ENCODE data around the gene UST. TPM values are rescaled to one million over a fixed set of nuclear protein-coding genes. Genes with fewer than 3 reads are reported as not detected.

The UST gene
- total RNA-seq, 1 donor from 2014 or later = 23.2 TPM

DNA sequence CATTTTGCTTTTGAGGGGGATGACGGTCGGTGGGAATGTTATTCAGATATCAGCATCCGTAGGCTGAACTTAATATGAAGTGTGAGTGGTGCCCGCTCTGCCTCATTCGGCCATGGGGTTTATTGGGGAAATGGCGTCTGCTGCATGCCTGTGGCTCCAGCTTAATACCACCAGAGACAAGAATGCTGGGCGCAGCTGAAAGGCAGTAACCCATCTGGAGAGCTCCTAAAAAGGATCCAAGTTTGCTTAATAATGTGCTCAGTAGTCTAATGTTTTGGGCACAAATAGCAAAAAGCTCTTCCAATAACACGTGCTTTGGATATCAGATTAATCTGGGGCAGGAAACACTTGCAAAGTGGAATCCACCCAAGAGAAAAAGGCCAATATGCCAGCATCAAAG is 297.7 kb downstream of the UST start:
- no peak overlapping the region for H3K4me3 Mint-ChIP-seq (ENCODE audit: unreplicated experiment)
- TF ChIP-seq, protein P1, sequence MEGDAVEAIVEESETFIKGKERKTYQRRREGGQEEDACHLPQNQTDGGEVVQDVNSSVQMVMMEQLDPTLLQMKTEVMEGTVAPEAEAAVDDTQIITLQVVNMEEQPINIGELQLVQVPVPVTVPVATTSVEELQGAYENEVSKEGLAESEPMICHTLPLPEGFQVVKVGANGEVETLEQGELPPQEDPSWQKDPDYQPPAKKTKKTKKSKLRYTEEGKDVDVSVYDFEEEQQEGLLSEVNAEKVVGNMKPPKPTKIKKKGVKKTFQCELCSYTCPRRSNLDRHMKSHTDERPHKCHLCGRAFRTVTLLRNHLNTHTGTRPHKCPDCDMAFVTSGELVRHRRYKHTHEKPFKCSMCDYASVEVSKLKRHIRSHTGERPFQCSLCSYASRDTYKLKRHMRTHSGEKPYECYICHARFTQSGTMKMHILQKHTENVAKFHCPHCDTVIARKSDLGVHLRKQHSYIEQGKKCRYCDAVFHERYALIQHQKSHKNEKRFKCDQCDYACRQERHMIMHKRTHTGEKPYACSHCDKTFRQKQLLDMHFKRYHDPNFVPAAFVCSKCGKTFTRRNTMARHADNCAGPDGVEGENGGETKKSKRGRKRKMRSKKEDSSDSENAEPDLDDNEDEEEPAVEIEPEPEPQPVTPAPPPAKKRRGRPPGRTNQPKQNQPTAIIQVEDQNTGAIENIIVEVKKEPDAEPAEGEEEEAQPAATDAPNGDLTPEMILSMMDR (IDR thresholded peaks at IDR 0.05; ENCODE audit: unreplicated experiment) = no peak
- H3K4me1 Mint-ChIP-seq (ENCODE audit: unreplicated experiment) = peaks cover 6% of the 10 kb centered on the region
- peaks cover 5% of the 10 kb centered on the region for H3K36me3 Mint-ChIP-seq (ENCODE audit: low read depth, unreplicated experiment)
- H3K27ac Mint-ChIP-seq (ENCODE audit: unreplicated experiment) = no peak overlapping the region
- DNase-seq (ENCODE audit: low spot score) = no peak
- H3K9me3 Mint-ChIP-seq (ENCODE audit: unreplicated experiment) = no peaks in the 10 kb centered on the region
- peaks cover 4% of the 10 kb centered on the region for H3K27me3 Mint-ChIP-seq (ENCODE audit: unreplicated experiment)

DNA sequence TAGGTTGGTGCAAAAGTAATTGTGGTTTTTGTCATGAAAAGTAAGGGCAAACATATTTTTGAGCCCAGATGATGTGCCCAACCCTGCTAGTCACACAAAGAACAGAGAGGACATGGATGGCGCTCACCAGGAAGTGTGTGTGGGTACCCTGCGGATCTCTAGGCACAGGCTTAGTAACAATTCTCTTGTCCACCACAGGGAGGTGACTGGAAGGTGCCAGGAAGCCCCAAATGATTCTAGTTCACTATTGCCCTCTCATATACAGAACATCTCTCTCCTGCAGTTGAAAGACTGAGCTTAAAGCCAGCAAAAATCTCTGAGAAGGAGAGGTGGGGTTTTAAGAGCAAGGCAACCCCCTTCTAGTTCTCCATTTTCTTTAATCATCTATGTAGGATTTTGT is 298.6 kb downstream of the UST start:
- no peak for DNase-seq (ENCODE audit: low spot score)
- Mint-ChIP-seq H3K27me3 (ENCODE audit: unreplicated experiment) (peaks cover 4% of the 10 kb centered on the region), H3K4me1 (ENCODE audit: unreplicated experiment) (peaks cover 6% of the 10 kb centered on the region), H3K9me3 (ENCODE audit: unreplicated experiment) (no peaks in the 10 kb centered on the region), H3K36me3 (ENCODE audit: low read depth, unreplicated experiment) (peaks cover 5% of the 10 kb centered on the region), H3K27ac (ENCODE audit: unreplicated experiment) (no peak overlapping the region), H3K4me3 (ENCODE audit: unreplicated experiment) (no peak overlapping the region)
- TF ChIP-seq, protein P1 (IDR thresholded peaks at IDR 0.05; ENCODE audit: unreplicated experiment) = no peak

DNA sequence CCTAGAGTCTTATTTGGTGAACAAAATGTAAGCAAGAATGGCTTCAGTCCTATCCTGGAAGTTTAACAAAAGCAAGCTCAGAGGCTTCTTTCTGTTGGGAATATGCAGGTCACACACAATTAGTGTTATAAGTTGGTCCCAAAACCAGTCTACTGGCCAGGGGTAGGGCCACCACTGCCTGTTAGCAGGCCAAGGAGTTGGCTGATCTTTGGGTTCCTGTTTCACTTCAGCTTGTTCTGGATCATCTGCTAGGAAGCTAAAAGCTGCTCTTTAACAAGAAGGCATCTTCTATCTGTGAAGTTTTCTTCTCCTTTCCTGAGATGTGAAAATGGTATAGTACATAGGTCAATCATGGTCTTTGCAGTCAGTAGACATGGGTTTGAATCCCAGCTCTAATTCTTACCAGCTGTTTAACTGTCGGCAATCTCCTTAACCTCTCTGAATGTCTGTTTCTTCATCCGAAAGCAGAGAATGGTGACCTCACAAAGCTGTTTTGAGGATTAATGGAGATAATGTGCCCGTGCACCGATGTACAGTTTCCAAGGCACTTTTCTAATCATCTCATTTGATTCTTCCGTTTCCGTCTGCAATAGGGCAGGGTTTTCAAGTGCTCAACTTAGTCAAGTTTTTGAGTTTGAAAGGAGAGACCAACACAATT is 299.5 kb downstream of the UST start:
- H3K36me3 Mint-ChIP-seq (ENCODE audit: low read depth, unreplicated experiment) = peaks cover 5% of the 10 kb centered on the region
- H3K27ac Mint-ChIP-seq (ENCODE audit: unreplicated experiment) = no peak overlapping the region
- TF ChIP-seq, protein P1 (IDR thresholded peaks at IDR 0.05; ENCODE audit: unreplicated experiment) = no peak
- DNase-seq (ENCODE audit: low spot score) = no peak
- no peak overlapping the region for H3K4me3 Mint-ChIP-seq (ENCODE audit: unreplicated experiment)
- H3K4me1 Mint-ChIP-seq (ENCODE audit: unreplicated experiment) = peaks cover 6% of the 10 kb centered on the region
- no peaks in the 10 kb centered on the region for H3K9me3 Mint-ChIP-seq (ENCODE audit: unreplicated experiment)
- peaks cover 7% of the 10 kb centered on the region for H3K27me3 Mint-ChIP-seq (ENCODE audit: unreplicated experiment)

DNA sequence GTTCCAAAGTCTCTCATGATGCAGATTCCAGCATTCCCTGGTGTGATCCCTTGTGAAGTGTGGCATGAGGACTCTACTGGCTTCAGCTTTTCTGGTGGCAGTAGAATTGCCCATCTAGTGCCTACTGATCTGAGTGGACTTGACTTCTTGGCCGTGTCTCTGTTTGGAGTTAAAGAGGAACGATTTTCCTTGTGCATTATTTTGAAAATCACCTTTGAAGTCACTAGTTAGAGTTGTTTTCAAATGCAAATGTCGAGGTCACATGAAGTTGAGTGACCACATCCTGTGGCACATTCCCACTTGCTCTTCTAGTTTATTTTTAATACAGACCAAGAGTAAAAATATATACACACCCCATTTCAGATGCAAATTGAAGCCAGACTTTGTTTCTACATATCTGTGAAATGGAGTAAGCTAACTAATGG is 300.0 kb downstream of the UST start:
- no peak overlapping the region for H3K4me3 Mint-ChIP-seq (ENCODE audit: unreplicated experiment)
- TF ChIP-seq, protein P1 (IDR thresholded peaks at IDR 0.05; ENCODE audit: unreplicated experiment) = no peak
- H3K9me3 Mint-ChIP-seq (ENCODE audit: unreplicated experiment) = no peaks in the 10 kb centered on the region
- H3K27ac Mint-ChIP-seq (ENCODE audit: unreplicated experiment) = no peak overlapping the region
- peaks cover under 1% of the 10 kb centered on the region for H3K36me3 Mint-ChIP-seq (ENCODE audit: low read depth, unreplicated experiment)
- peaks cover 5% of the 10 kb centered on the region for H3K27me3 Mint-ChIP-seq (ENCODE audit: unreplicated experiment)
- H3K4me1 Mint-ChIP-seq (ENCODE audit: unreplicated experiment) = peaks cover 6% of the 10 kb centered on the region
- DNase-seq (ENCODE audit: low spot score) = no peak

DNA sequence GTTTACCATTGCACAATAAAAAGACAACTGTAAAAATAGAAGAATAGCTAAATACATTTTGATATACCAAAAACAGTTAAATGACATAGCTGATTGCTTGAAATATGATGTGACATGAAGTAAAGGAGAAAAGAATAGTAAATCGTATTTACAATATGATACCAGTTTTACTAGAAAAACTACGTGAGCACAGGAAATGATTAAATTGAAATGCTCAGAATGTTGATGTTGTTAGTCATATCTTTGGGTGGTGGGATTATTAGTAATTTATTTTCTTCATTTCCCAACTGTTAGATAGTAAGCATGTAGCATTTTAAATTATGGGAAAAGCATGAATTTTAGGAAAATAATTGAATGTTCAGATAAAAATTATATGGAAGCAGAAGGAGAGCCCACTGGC is 302.4 kb downstream of the UST start:
- Mint-ChIP-seq H3K27me3 (ENCODE audit: unreplicated experiment) (peaks cover 5% of the 10 kb centered on the region), H3K9me3 (ENCODE audit: unreplicated experiment) (no peaks in the 10 kb centered on the region), H3K4me1 (ENCODE audit: unreplicated experiment) (peaks cover 9% of the 10 kb centered on the region), H3K36me3 (ENCODE audit: low read depth, unreplicated experiment) (no peaks in the 10 kb centered on the region), H3K4me3 (ENCODE audit: unreplicated experiment) (no peak overlapping the region), H3K27ac (ENCODE audit: unreplicated experiment) (no peak overlapping the region)
- TF ChIP-seq, protein P1 (IDR thresholded peaks at IDR 0.05; ENCODE audit: unreplicated experiment) = no peak
- no peak for DNase-seq (ENCODE audit: low spot score)
